Measurements from ENCODE around the gene RGS11.
"Not testable (repeated sequence)": the region's sequence is repeated elsewhere in the genome, so short reads cannot be mapped to it uniquely, and the experiment has no call there.

RGS11 gene

DNA sequence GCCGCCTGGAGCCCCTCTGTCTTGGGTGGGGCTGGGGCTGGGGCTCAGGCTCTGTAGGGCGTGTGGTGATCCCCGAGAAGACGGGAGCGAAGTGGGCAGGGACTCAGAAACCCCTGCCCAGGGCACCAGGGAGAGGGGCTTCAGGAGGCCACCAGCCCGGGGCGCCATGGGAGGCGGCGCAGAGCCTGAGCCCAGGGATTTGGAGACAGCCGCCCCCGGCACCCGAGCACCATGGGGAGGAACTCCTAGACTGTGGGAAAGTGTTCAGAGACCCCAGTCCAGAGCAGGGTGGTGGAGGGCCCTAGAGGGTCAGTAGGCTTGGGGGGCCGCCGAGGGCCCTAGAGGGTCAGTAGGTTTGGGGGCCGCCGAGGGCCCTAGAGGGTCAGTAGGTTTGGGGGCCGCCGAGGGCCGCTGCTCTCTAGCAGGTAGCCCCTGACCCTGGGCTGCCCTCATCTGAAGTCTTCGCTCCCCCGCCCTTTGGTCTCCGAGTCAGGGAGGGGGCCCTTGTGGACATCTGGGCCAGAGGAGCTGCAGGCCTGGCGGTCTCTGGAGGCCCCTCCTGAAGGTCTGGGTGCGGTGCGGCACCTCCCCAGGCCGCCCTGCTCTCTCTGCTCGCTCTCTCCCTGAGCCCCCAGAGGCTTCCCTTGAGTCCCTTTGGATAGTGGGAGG lies 5.4 kb upstream of the RGS11 start:
- DNase-seq (ENCODE audit: low read depth in 2 of 3, low spot score in 1 of 3) = no peak

DNA sequence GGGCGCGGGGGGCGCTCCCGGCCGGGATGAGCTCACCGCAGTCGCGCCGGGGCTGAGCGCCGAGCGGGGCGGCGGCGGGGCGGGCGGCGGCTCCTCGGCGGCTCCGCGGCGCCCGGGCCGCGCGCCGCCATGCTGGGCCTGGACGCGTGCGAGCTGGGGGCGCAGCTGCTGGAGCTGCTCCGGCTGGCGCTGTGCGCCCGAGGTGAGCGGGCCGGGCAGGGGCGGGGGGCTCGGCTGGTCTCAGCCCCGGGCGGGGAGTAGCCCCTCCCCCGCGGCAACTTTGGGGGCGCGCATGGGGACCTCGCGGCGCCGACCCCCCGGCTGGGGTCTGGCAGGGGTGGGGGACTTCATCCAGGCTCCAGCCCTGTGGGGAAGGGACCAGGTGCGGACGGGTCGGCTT lies 4.8 kb upstream of the RGS11 start, which contains the start of gene ARHGDIG:
TSS of gene ARHGDIG (plus strand) at position 40 of the 400 bp plus-strand sequence. CDS start at position 130, 90 bp downstream.
- DNase-seq (ENCODE audit: low read depth in 2 of 3, low spot score in 1 of 3) = no peak

DNA sequence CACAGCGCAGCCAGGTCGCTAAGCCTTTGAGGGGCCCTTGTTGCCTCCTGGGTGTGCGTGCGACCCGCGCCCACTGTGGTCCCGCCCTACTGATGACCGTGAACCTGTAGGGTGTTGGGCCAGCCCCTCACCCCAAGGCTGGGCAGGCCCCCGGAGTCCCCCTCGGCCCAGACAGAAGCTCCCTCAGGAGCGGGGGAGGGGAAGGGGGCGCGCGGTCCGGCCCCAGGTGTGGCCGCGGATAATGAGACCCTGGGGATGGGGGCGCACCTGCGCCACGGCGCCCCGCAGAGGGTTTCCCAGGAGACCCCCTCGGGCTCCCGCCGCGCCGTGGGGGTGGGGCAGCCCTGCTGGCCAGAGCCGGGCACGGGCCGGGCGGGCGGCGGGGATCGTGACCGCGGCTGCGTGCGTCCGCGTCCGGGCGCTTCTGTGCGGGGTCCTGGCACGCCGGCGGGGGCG lies 4.3 kb upstream of the RGS11 start:
- DNase-seq (ENCODE audit: low read depth in 2 of 3, low spot score in 1 of 3) = no peak

DNA sequence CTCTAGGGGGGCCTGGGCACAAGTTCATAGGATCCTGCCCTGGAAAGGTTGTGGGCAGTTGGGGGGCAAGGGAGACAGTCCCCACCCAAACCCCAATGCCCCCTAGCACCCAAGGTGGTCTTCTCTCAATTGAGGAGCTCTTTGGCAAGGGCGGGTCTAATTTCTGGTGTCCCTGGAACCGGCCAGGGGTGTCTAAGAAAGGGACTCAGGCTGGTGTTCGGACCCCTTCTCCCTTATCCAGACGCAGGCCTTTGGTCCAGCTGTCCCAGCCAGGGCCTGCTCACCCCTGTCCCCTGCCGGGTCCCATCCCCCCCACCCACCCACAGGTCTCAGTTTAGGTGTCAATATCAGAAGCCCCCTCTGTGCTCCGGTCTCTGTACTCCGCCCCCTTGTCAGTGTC lies 3.8 kb upstream of the RGS11 start:
- no peak for DNase-seq (ENCODE audit: low read depth in 2 of 3, low spot score in 1 of 3)

DNA sequence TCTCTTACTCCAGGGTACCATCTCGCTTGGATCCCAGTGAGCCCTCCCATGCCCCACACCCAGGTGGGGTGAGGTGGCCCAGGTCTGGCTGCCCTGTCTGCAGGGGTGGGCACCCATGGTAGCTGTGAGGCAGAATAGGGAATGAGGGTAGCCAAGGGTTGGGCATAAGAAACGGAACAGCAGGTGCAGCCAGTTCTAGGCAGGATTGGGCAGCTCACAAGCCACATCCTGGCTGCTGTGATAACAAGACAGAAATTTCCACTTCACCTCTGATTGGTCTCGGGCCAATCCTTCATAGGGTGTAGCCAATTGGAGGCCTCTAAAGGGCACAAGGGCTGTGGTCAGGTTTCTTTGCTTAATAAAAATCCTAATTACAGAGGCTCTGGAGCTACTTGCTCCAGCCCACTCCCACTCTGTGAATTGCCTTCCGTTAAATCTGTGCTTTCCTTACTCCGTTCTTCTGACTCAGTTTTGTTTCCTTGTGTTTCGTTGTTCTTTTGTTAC lies 3.2 kb upstream of the RGS11 start:
- peak in 1 of 3 donors; percentile 11 for DNase-seq (ENCODE audit: low read depth in 2 of 3, low spot score in 1 of 3)

DNA sequence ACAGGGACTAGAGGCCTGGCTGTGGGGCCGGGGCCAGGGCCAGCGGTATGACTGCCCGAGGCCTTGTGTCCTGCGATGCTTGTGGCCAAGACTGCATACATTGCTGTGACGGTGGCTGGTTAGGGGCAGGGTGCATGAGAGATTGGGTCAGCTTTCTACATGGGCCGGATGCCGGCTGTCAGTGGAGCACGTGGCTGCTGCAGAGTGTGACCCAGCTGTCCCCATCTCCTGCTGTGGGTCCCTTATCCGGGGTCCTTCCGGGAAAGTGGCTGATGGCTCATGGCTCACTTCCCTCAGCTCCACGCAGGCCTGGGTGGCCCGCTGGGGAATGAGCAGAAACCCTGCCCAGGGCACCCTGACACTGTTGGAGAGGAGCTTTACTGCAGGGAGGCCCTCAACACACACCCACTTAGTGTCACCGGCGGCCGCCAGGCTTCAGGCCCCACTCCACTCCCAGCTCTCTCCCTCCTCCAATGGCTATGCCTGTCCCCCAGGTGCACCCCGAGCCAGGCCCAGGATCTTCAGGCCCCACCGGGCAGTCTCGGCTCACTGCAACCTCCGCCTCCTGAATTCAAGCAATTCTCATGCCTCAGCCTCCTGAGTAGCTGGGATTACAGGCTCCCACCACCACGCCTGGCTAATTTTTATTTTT lies 808 bp upstream of the RGS11 start:
- DNase-seq (ENCODE audit: low read depth in 2 of 3, low spot score in 1 of 3) = no peak

DNA sequence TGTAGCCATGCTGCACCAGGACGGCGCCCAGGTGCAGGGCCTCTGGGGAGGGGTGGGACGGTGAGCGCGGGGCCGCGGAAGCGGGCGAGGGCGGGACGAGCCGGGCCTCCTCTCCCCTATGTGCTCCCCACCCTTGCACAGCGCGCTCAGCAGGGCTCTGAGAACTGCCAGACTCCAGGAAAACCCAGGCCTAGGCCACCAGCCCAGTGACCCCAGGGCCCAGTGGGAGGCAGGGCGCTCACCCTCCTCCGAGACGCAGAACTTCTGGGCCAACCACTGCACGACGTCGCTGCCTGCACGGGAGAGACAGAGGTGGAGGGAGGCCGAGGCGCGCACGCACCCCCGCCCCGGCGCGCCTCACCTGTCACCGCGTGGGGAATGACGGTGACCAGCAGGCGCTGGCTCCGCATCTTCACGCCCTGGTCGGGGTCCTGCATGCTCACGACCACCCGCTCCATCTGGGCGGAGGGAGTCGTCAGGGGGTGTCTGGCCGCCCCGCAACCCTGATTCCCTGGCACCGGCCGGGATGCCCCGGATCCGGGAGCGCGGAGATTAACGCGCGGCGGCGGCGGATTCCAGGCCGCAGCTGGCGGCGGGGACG lies 603 bp downstream of the RGS11 start:
- no peak for DNase-seq (ENCODE audit: low read depth in 2 of 3, low spot score in 1 of 3)

DNA sequence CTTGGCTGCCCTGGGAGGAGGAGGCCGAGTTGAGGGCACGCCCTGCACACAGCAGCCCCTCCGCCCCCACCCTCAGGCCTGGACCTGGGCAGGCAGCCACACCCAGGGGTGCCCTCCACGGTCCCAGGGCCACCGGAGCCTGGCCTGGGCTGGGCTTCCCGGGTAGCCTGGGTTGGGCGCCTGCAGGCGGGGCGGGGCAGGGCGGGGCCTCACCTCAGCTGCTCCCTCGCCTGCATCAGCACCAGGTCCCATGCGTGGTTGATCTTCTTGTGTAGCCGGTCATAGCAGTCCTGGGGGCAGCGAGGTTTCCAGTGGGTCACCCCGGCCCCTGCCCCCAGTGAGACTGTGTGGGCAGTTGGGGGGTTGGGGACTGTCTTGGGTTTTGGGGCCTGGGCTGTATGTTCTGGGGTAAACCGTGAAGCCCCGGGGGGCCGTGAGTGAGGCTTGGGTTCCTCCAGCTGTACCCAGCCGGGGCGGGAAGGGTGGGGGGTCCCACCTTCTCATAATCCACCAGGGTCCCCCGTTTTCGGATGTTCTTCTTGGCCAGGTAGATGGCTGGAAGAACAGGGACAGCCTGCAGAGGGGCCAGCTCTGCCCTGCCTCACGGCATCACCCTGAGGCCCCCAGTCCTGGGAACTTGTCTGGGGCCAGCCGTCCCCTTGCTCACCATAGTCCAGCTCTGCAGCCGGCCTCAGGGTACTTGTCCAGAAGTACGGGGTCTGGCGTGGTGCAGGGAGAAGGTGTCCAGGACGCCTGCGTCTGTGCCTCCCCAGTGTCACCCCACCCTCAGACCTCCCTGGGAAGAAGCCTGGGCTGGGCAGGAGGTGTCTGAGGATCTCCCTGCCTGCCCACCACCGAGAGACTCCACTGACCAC lies 2.0 kb downstream of the RGS11 start:
- DNase-seq (ENCODE audit: low read depth in 2 of 3, low spot score in 1 of 3) = no peak

DNA sequence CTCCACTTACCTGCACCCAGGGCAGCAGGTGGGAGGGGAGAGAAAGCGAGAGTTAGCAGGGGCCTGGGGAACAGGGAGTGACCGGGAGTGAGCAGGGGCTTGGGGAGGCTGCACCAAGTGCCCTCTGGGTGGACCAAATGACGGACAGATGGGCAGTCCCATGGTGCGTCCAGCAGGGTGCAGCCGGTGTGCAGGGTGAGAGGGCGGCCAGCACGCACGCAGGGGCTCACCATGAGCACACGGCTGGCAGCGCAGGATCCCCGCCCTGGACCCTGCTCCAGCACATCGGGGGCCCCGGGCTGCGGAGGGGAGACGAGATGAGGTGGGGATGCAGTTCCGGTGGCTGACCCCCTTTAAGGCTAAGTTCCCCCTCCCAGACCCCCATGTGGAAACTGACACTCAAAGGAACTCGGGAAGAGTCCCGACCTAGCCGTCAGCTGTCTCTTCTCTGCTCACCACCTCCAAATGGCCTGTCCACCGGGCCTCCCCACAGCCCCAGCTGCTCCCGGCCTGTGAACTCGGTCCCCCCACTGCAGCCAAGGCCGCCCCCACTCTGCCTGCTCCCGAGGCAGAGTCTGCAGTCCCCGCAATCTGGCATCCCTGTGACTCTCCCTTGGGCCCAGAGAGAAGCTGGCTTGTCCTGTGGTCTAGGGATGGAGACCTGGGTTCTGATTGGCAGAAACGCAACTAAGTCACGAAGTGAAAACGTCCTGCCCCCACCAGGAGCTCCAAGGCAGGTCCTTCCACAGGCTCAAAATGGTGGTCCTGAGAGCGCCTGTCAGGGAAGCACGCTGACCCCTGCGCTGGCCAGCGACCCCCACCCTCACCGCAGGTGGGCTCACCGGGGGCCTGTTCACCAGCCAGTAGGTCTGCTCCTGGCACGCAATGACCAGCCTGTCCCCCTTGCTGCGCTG lies 2.9 kb downstream of the RGS11 start:
- DNase-seq (ENCODE audit: low read depth in 2 of 3, low spot score in 1 of 3) = no peak

DNA sequence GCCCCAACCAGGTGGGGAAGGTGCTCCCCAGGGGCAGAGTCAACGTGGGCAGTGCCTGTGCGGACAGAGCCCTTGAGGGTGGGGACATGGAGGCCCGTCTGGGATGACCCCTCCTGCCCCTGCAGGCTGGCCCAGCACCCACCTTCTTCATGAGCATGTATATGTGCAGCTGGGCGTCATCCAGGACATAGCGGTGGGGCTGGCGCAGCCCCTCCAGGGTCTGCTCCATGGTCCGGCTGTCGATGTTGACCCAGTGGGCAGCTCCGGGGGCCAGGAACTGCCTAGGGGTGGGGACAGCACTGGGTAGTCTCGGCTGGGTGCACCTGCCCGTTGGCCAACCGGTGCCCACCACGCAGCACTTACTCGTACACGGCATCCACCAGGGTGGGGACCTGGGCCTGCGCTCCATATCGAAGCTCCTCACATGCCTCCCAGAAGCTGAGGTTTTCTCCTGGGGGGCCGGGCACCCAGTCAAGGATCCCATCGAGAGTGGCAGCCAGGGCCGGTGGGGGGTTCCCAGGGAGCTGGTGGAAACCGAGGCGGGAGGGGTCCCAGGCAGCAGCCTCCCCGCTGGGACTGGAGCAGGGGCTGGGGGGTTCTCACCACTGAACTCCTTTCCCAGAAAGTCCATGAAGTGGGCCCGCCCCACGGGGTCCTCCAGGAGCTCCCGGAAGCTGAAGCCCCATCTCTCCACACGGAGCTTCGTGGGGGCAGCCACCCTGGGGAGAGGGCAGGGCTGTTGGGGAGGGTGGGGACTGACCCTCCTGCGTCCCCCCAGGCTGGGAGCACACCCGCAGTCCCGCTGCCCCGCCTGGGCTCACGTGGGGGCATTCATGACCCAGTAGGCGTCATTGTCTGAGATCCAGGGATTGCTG lies 5.1 kb downstream of the RGS11 start:
- no peak for DNase-seq (ENCODE audit: low read depth in 2 of 3, low spot score in 1 of 3)

DNA sequence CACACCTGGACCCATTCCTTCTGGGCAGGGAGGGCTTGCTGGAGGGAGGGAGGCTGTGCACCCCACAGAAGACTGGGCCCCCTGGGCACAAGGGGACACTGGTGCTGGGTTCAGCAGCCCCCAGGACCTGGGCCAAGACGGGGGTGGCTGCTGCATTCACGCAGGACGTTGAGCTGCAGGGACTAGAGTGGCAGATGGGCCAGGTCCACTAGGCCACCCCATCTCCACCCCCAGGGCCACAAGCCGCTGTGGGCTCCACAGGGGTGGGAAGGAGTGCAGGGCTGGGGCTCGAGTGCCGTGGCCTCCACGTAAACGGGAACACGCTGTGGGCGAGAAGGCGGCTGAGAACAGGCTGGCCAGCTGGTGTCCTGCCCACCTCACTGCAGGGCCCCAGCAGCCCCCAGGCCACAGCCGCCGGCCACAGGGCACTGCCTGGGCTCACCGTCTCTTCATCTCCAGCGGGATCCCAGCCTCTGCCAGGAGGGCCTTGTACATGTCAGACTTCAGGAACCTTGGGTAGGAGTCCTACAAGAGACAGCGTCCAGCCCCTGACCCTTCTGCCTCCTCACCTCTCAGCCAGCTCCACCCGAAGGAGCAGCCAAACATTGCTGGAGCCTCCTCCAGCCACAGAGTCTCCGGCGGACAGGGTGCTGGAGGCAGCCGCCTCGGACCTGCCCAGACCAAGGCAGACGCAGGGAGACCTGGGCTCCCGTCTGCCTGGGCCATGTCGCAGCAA lies 6.5 kb downstream of the RGS11 start:
- DNase-seq (ENCODE audit: low read depth in 2 of 3, low spot score in 1 of 3) = no peak

DNA sequence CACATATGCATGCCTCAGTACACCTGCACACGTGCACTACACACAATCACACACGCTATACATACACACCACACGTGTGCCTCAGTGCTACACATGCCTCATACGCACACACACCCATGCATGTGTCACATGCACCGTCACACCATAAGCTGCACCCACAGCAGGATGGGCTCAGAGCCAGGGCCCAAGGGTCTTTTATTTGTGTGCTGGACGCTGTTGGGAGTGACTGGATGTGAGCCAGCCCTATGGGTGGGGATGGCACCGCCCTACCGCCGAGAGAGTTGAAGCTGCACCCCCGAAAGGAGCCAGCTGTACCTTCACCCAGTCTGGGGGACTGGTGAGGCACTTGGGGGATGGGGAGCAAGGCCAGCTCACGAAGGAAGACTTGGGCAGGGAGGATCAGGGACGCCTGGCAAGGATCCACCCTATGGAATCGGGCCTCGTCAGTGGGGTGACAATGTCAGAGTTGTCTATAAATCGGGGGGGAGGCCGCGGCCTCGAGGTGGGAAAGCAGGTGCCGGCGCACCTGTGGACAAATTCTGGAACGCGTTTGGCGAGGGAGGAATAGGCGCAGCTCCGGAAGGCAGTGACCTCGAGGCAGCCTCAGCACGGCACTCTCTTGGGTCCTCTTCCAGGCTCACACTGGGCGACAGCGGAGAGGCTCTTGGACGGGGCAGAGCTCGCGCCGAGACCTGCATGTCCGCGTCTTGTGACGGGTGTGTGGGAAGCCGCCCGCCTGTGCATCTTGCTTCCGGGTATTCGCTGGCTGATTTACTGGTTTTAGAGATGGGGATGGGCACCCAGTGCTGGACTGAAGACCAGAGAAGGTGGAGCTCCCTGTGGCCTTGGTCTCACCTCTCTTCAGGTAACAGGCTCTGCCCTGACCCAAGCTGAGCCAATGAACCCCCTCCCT lies 7.3 kb downstream of the RGS11 start:
- DNase-seq (ENCODE audit: low read depth in 2 of 3, low spot score in 1 of 3) = no peak

DNA sequence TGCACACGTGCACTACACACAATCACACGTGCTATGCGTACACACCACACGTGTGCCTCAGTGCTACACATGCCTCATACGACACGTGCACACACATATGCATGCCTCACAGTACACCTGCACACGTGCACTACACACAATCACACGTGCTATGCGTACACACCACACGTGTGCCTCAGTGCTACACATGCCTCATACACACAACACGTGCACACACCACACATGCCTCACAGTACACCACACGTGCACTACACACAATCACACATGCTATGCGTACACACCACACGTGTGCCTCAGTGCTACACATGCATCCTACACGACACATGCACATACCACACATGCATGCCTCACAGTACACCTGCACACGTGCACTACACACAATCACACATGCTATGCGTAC lies 8.2 kb downstream of the RGS11 start:
- not testable (repeated sequence) for DNase-seq (ENCODE audit: low read depth in 2 of 3, low spot score in 1 of 3)

DNA sequence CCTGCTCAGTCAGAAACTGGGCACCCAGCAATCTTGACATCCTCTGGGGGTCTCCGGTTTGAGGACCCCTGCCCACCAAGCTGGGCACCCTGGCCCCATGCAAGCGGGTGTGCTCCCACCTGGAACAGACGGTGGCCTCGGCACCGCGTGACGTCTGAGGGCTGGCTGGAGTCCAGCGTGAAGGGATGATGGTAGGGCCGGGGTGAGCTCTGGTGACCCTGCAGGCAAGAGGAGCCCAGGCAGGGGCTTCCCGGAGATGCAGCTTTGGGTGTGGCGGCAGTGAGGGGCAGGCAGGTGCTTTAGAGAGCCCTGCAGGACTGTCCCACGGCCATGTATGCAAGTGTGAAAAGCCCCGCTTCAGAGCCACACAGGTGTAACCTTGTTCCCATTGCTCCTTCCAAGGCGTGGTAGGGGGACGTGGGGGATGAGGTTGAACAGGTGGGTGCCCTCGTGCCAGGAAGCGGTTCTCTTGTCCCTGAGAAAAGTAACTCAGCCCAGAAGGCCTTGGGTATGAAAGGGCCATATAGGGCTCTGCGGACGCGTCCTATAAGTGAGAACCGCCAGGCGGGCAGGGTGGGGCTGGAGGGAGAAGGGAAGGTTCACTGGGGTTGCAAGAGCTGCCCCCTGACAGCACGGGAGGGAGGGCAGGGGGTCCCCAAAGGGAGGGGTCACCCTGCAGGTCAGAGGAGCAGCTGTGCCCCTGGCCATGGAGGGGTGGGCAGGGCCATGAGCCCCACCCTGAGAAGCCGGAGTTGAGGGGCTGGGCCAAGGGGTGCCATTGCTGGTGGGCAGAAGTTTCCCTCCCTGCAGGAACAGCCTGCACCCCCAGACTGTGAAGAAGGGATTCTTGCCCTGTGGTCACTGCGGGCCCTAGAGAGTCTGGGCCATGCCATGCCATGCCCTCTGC lies 9.2 kb downstream of the RGS11 start:
- no peak for DNase-seq (ENCODE audit: low read depth in 2 of 3, low spot score in 1 of 3)

DNA sequence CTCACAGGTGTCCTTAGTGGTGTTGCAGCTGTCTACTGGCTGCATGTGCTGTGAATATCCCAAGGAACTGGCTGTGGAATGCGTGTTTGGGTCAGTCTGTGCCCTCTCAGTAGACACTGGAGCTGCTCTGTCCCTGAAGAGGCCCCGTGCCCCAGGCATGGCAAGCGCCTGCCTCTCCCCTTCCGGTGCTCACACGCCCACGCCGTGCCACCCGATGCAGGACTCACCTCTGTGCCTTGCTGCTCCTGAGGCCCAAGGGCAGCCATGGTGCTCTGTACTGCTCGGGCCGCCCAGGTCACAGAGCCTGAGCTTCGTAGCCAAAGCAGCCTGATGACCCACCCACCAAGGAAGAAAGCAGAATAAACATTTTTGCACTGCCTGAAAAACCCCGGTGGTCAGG lies 10.0 kb downstream of the RGS11 start:
- no peak for DNase-seq (ENCODE audit: low read depth in 2 of 3, low spot score in 1 of 3)

DNA sequence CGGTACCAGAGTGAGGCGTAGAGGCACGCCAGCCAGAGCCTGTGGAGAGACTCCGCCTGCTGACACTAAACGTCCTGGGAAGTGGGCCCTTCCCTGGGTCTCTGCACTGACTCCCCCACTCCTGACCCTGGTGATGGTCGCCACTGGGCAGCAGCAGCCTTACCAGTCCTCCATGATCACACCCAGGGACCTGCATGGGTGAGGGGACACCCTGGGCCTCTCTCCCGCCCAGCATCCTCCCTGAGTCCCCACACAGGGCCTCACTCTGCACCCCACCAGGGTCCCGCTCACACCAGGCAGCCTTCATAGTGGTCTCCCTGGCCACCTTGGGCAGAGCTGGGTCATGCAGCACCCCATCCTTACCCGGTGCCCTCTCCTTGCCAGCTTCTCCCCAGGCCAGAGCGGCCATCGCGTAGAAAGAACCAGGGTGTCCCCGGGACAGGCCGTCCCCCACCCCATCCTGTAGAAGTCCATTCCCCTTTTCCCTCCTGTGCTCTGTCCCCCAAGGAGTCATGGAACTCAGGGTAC lies 10.7 kb downstream of the RGS11 start:
- no peak for DNase-seq (ENCODE audit: low read depth in 2 of 3, low spot score in 1 of 3)
